Activated CD8-positive, alpha-beta memory T cell treated with anti-CD3 and anti-CD28 coated beads, Interleukin-2, amount 10 ng/mL, durations not matched to agents 7 days and 5 days (primary cell): ENCODE results near the gene CCDC136. TPM values are rescaled to one million over a fixed set of nuclear protein-coding genes. Genes with fewer than 3 reads are reported as not detected.
A peak's percentile ranks its signal among the peaks of the same experiment; 100 is the strongest.

Source experiments
- ATAC-seq: fragments of 150-1000 bp; cut with Tn5 transposase; one replicate; pipeline ENCODE4 v1.10.0; 2021; ENCODE audit warnings: moderate library complexity
- CTCF ChIA-PET: fragments of 350-600 bp; sonication (Branson Sonifier 250); formaldehyde crosslinking; loops from one replicate; lab custom pipeline; 2021; ENCODE audit warnings: antibody characterized with exemption; lab: Charles Lee
- DNase-seq: peaks from one replicate; pipeline ENCODE4 v3.0.0-alpha.2; 2020
- H3K27ac Mint-ChIP-seq: one replicate; pipeline ENCODE4 v1.8.0; 2021; ENCODE audit warnings: mild to moderate bottlenecking, mixed read lengths
- H3K27me3 Mint-ChIP-seq: one replicate; pipeline ENCODE4 v1.8.0; 2021; ENCODE audit warnings: mixed read lengths
- H3K36me3 Mint-ChIP-seq: one replicate; pipeline ENCODE4 v1.8.0; 2021; ENCODE audit warnings: mild to moderate bottlenecking, mixed read lengths
- H3K4me1 Mint-ChIP-seq: one replicate; pipeline ENCODE4 v1.8.0; 2021; ENCODE audit warnings: mixed read lengths
- H3K4me3 Mint-ChIP-seq: one replicate; pipeline ENCODE4 v1.8.0; 2021; ENCODE audit warnings: mild to moderate bottlenecking, moderate library complexity, mixed read lengths
- H3K9me3 Mint-ChIP-seq: one replicate; pipeline ENCODE4 v1.8.0; 2022; ENCODE audit warnings: low read depth, mixed read lengths
- total RNA-seq, 2 experiments: library from RNA; stranded (reverse); gene quantifications; one replicate each; pipeline ENCODE4 v1.2.3, GENCODE V29; 2021

Gene CCDC136
- total RNA-seq, 2 experiments from 2014 or later = 4.4 to 5.8 TPM

GRCh38 chr7:128821724-128822123 is 30.0 kb downstream of the CCDC136 start:
- ATAC-seq (no peak), DNase-seq (no peak)
- Mint-ChIP-seq H3K4me3 (no peak overlapping the region), H3K4me1 (peaks cover 2% of the 10 kb centered on the region), H3K9me3 (no peaks in the 10 kb centered on the region), H3K27ac (no peak overlapping the region), H3K27me3 (peaks cover 10% of the 10 kb centered on the region), H3K36me3 (no peaks in the 10 kb centered on the region)
- CTCF ChIA-PET = interaction anchor here (1.4 kb wide), 1 partner anchor 270 kb away, joined by 3 read pairs; no protein-coding TSS in a partner anchor

GRCh38 chr7:128826512-128826911 is 34.7 kb downstream of the CCDC136 start:
- Mint-ChIP-seq H3K36me3 (no peaks in the 10 kb centered on the region), H3K27me3 (peaks cover 42% of the 10 kb centered on the region), H3K27ac (no peak overlapping the region), H3K4me1 (peaks cover 9% of the 10 kb centered on the region), H3K4me3 (no peak overlapping the region), H3K9me3 (no peaks in the 10 kb centered on the region)
- DNase-seq (no peak), ATAC-seq (no peak)
- CTCF ChIA-PET = interaction anchor here (2.2 kb wide), 1 partner anchor 57 kb away, joined by 6 read pairs; no protein-coding TSS in a partner anchor

DNA sequence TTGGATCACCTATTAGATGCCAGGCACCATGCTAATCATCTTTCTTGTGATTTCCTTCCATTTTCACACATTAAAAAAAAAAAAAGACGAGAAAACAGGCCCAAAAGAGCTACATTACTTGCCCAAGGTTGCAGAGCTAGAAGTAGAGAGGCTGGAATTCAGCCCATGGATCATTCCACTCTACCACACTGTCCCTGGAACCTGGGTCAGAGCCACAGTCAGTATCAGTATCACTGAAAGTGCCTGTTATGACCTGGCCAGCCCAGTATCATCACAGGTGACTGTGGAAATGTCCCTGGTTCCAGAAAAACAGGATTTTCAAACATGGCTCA is 35.1 kb downstream of the CCDC136 start:
- H3K4me3 Mint-ChIP-seq = no peak overlapping the region
- H3K27me3 Mint-ChIP-seq = peaks cover 46% of the 10 kb centered on the region
- H3K36me3 Mint-ChIP-seq = no peaks in the 10 kb centered on the region
- H3K4me1 Mint-ChIP-seq = peaks cover 9% of the 10 kb centered on the region
- no peaks in the 10 kb centered on the region for H3K9me3 Mint-ChIP-seq
- CTCF ChIA-PET = interaction anchor here (2.2 kb wide), 1 partner anchor 57 kb away, joined by 6 read pairs; no protein-coding TSS in a partner anchor
- DNase-seq (no peak), ATAC-seq (no peak)
- H3K27ac Mint-ChIP-seq = no peak overlapping the region

DNA sequence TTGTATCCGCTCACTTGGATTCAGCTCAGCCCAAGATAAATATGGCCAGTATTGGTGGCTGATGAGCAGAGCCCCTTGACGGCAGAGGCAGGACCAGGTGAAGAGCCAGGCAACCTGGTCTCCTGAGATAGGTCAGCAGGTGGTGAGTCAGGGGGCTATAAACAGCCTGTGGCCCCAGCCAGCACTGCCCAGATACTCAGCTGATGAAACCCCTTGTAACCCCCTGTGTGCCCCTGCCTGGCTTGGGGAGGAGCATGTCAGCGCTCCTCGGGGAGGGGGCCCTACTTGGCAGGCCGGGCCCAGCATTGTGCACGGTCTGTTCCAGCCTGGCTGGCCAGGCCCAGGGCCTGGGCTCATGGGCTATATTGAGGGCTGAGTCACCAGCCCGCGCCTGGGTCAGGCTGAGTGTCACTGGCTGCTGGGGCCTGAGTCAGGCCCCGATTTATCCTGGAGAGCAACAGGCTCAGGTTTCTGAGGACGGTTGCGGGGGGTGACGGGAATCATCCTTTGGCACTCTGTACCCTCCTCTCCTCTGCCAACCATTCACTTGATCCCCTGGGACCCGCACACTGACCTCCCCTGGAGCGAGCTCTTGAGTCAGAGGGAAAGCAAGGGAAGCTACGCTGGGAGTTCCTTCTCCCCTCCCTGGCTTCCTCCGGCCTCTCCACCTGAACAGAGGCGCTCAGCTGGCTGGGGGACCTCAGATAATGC is 35.6 kb downstream of the CCDC136 start:
- peaks cover 46% of the 10 kb centered on the region for H3K27me3 Mint-ChIP-seq
- CTCF ChIA-PET = interaction anchor here (2.2 to 2.3 kb wide), 2 partner anchors 15 to 56 kb away, joined by 6 to 8 read pairs; no protein-coding TSS in a partner anchor
- no peaks in the 10 kb centered on the region for H3K36me3 Mint-ChIP-seq
- no peak for DNase-seq
- H3K4me3 Mint-ChIP-seq = no peak overlapping the region
- ATAC-seq = no peak
- H3K4me1 Mint-ChIP-seq = peaks cover 9% of the 10 kb centered on the region
- H3K9me3 Mint-ChIP-seq = no peaks in the 10 kb centered on the region
- H3K27ac Mint-ChIP-seq = no peak overlapping the region

DNA sequence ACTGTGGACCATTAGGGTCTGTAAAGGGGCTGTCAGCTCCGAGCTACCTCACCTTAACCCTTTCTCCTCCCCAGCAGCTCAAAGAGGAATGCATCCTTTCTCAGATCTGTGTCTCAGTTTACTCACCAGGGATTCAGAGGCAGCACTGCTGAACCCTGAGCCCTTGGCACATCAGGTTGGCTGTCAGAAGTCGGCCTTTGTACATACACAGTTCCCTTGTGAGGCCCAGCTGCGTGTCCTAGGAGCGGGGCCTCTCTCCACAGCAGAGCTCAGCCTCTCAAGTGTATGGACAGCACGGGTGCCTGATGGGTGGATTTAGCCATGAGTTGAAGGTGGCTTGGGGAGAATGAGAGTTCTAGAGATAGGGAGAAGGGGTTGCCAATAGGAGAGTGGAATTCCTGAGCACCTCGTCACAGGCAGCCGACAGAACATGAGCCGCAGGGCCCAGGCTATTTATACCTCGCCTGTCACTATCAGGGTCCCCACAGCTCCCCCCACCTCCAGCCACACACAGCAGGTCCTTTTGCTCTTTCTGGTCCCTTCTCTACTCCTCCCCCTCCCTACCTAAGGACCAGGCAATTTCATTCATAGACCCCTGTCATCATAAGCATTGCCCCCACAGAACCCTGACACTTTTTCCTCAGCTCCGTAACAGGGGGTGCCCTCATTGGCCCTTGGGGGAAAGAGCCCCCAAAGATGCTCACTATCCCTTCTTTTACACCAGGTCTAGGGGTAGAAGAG is 36.4 kb downstream of the CCDC136 start:
- DNase-seq (no peak), ATAC-seq (no peak)
- H3K9me3 Mint-ChIP-seq = no peaks in the 10 kb centered on the region
- peaks cover 9% of the 10 kb centered on the region for H3K4me1 Mint-ChIP-seq
- H3K4me3 Mint-ChIP-seq = no peak overlapping the region
- no peaks in the 10 kb centered on the region for H3K36me3 Mint-ChIP-seq
- H3K27ac Mint-ChIP-seq = no peak overlapping the region
- CTCF ChIA-PET = interaction anchor here (2.3 kb wide), 1 partner anchor 14 kb away, joined by 8 read pairs; no protein-coding TSS in a partner anchor
- peaks cover 43% of the 10 kb centered on the region for H3K27me3 Mint-ChIP-seq

GRCh38 chr7:128829391-128830166 is 37.8 kb downstream of the CCDC136 start:
- H3K27ac Mint-ChIP-seq = no peak overlapping the region
- DNase-seq (no peak), ATAC-seq (no peak)
- H3K9me3 Mint-ChIP-seq = no peaks in the 10 kb centered on the region
- peaks cover 9% of the 10 kb centered on the region for H3K4me1 Mint-ChIP-seq
- CTCF ChIA-PET = interaction anchor here (2.3 kb wide), 1 partner anchor 13 kb away, joined by 8 read pairs; no protein-coding TSS in a partner anchor
- H3K4me3 Mint-ChIP-seq = no peak overlapping the region
- H3K27me3 Mint-ChIP-seq = peaks cover 47% of the 10 kb centered on the region
- H3K36me3 Mint-ChIP-seq = no peaks in the 10 kb centered on the region

DNA sequence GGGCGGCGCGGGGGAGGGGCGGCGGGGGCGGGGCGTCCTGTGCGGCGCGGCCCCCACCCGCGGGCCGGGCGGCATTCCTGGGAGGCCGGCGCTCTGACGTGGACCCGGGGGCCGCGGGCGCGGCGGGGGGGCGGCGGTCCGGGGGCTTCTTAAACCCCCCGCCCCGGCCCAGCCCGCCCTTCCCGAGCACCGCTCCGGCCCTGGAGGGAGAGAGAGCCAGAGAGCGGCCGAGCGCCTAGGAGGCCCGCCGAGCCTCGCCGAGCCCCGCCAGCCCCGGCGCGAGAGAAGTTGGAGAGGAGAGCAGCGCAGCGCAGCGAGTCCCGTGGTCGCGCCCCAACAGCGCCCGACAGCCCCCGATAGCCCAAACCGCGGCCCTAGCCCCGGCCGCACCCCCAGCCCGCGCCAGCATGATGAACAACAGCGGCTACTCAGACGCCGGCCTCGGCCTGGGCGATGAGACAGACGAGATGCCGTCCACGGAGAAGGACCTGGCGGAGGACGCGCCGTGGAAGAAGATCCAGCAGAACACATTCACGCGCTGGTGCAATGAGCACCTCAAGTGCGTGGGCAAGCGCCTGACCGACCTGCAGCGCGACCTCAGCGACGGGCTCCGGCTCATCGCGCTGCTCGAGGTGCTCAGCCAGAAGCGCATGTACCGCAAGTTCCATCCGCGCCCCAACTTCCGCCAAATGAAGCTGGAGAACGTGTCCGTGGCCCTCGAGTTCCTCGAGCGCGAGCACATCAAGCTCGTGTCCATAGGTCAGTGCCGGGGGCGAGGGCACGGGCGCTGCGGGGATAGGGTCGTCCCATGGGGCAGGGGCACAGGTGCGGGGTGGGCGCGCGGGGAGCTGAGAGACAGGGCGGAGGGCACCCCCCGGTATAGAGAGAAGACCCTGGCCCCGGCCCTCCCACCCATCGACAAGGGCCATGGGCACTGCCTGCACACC is 38.7 kb downstream of the CCDC136 start, which contains the start of gene FLNC:
FLNC (plus strand) TSS at position 176 of the 947 bp plus-strand sequence; CDS start at position 408, 232 bp downstream.
- peaks cover 50% of the 10 kb centered on the region for H3K27me3 Mint-ChIP-seq
- H3K36me3 Mint-ChIP-seq = no peaks in the 10 kb centered on the region
- H3K9me3 Mint-ChIP-seq = no peaks in the 10 kb centered on the region
- peaks cover 9% of the 10 kb centered on the region for H3K4me1 Mint-ChIP-seq
- peak within 1 kb of the TSS; percentile 28 for H3K4me3 Mint-ChIP-seq
- CTCF ChIA-PET = interaction anchor here (0.9 to 1.1 kb wide), 2 partner anchors 10 to 11 kb away, joined by 4 read pairs; no protein-coding TSS in a partner anchor
- peak; percentile 55 for DNase-seq
- no peak within 1 kb of the TSS for H3K27ac Mint-ChIP-seq
- peak; percentile 54 for ATAC-seq

DNA sequence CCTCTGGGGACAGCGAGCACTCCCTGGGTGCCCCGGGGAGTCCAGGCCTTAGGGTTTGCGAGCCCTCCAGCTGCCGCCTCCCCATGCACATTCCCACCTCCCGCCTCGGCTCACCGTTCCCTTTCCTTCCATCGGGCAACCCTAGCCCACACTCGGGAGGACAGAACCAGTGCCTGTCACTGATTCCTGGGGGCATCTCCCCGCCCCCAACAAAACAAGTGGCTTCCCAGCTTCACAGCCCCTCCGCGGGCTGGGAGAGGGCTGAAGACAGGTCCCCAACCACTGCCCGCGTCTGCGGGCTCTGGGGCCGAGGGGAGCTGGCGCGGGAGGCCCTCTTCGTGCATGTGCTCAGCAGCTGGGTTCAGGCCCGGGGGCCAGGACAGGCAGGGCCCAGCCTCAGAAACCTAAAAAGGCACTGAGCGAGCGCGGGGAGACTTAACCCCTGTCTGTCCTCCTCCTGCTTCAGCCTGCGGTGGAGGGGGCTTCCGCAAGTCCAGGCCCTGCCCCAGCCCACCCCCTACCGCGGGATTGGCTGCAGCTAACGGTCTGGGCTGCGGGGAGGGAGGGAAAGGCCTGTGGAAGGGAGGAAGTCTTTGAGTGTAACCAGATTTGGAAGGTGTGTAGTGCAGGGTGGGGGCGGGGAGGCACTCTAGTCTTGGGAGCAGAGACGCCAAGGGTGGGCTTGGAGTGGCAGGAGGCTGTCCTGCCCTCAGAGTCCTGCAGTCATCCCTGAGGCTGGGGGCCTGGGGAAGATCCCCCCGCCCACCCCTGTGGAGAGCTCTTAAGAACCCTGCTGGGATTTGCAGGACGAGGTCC is 39.6 kb downstream of the CCDC136 start:
- Mint-ChIP-seq H3K4me3 (no peak overlapping the region), H3K27me3 (peaks cover 50% of the 10 kb centered on the region), H3K36me3 (no peaks in the 10 kb centered on the region), H3K4me1 (peaks cover 9% of the 10 kb centered on the region), H3K27ac (no peak overlapping the region), H3K9me3 (no peaks in the 10 kb centered on the region)
- ATAC-seq = peak; percentile 18
- CTCF ChIA-PET = interaction anchor here (0.9 to 3.1 kb wide), 4 partner anchors 8 to 52 kb away, joined by 4 to 13 read pairs (median 4); no protein-coding TSS in a partner anchor
- DNase-seq = no peak

DNA sequence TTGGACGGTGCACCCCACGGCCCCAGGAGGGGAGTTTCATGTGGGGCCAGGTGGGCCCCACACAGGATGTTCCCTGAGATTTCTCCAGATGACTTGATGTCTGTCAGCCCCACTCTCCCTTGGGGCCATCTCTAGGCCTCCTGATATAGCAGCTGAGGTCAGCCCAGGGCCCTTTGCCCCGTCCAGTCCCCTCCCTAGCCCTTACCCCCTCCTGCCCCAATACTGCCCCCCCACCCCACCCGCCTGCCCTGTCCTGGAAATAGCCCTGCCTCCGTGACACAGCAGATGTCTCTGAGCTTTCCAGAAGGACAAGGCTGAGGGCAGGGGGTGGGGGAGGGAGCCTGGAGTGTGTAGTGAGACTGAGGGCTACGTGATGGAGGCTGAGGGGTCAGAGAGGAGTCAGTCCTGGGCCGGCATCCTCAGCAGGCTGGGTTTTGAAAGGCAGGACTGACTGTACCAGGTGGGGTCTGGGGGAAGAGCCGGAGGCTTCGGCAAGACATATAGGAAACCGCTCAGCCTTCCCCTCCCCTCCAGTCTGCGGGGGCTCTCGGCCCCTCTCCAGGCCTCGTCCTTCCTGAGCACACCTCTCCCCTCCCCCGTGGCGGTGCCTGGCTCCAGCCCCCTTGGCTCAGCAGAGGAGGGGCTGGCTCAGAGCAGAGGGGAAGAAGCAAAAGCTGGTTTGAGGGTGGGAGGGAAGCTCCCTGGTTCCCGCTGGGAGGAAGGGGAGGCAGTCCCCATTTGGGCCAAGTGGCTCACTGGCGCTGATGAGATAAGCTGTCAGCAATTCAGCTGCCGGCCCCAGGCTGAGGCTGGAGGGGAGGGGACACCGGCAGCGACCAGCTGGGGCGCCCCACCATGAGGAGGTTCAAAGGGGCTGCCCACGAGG is 40.5 kb downstream of the CCDC136 start:
- Mint-ChIP-seq H3K27ac (no peak overlapping the region), H3K4me1 (peaks cover 9% of the 10 kb centered on the region), H3K4me3 (no peak overlapping the region), H3K9me3 (no peaks in the 10 kb centered on the region), H3K27me3 (peaks cover 44% of the 10 kb centered on the region), H3K36me3 (no peaks in the 10 kb centered on the region)
- no peak for DNase-seq
- CTCF ChIA-PET = interaction anchor here (1.1 to 3.1 kb wide), 4 partner anchors 9 to 51 kb away, joined by 4 to 13 read pairs (median 6); no protein-coding TSS in a partner anchor
- no peak for ATAC-seq

- CTCF ChIA-PET = interaction anchor here (1.6 to 3.1 kb wide), 3 partner anchors 9 to 51 kb away, joined by 5 to 13 read pairs (median 8); no protein-coding TSS in a partner anchor
- no peaks in the 10 kb centered on the region for H3K36me3 Mint-ChIP-seq
- ATAC-seq = no peak
- H3K27ac Mint-ChIP-seq = no peak overlapping the region
- no peak for DNase-seq
- peaks cover 9% of the 10 kb centered on the region for H3K4me1 Mint-ChIP-seq
- H3K27me3 Mint-ChIP-seq = peaks cover 42% of the 10 kb centered on the region
- H3K4me3 Mint-ChIP-seq = no peak overlapping the region
- no peaks in the 10 kb centered on the region for H3K9me3 Mint-ChIP-seq
Measured at GRCh38 chr7:128832880-128833147, 41.0 kb downstream of the CCDC136 start.
